ENCODE results near the gene GLYATL1. TPM values are rescaled to one million over a fixed set of nuclear protein-coding genes. Genes with fewer than 3 reads are reported as not detected.

The GLYATL1 gene
- total RNA-seq, 2 experiments from 2014 or later = not detected

DNA sequence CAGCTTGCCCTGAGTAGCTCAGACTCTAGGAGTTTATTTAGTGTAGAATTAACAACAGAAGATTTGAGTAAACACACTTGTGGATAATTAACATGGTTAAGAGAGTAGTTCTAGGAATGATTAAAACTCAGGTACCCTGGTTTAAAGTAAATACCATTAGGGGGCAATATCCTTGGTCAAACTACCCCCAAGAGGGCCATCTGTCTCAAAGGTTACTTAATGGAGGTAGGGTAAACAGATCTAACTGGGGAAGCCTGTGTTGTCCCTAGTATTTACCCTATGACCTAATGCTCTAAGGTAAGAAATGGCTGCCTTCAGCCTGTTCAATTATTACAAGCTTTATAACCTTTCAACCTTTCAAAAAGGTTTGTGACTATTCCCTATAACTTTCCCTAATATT, 10.6 kb upstream of the GLYATL1 start:
- DNase-seq = no peak
- Mint-ChIP-seq H3K4me1 (ENCODE audit: low read depth) (peaks cover 3% of the 10 kb centered on the region), H3K27me3 (ENCODE audit: low read depth) (no peaks in the 10 kb centered on the region), H3K36me3 (ENCODE audit: low read depth) (no peaks in the 10 kb centered on the region), H3K27ac (no peak overlapping the region), H3K9me3 (ENCODE audit: insufficient read depth) (no peaks in the 10 kb centered on the region), H3K4me3 (no peak overlapping the region)
- POLR2A ChIA-PET = no interaction called here
- CTCF ChIA-PET = interaction anchor here (1.1 to 2.2 kb wide), 4 partner anchors 10 to 208 kb away, joined by 3 to 5 read pairs (median 4); no protein-coding TSS in a partner anchor
- no peak for ATAC-seq

DNA sequence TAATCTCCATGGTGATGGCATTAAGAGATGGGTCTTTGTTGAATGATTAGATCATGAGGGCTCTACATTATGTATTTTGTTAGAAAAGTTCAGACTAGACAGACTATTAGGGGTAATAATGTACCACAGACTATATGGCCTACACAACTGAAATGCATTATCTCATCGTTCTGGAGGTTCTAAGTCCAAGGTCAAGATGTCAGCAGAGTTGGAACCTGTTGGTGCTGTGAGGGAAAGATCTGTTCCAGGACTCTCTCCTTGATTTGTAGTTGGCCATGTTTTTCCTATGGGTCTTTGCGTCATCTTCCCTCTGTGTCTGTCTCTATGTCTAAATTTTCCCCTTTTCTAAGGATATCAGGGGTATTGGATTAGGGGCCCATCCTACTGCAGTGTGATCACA, 8.4 kb upstream of the GLYATL1 start:
- no peak overlapping the region for H3K27ac Mint-ChIP-seq
- H3K27me3 Mint-ChIP-seq (ENCODE audit: low read depth) = no peaks in the 10 kb centered on the region
- CTCF ChIA-PET = interaction anchor here (0.7 kb wide), 1 partner anchor 142 kb away, joined by 4 read pairs; no protein-coding TSS in a partner anchor
- peaks cover 3% of the 10 kb centered on the region for H3K4me1 Mint-ChIP-seq (ENCODE audit: low read depth)
- no peak for DNase-seq
- no peak overlapping the region for H3K4me3 Mint-ChIP-seq
- POLR2A ChIA-PET = no interaction called here
- no peaks in the 10 kb centered on the region for H3K36me3 Mint-ChIP-seq (ENCODE audit: low read depth)
- no peak for ATAC-seq
- H3K9me3 Mint-ChIP-seq (ENCODE audit: insufficient read depth) = no peaks in the 10 kb centered on the region

DNA sequence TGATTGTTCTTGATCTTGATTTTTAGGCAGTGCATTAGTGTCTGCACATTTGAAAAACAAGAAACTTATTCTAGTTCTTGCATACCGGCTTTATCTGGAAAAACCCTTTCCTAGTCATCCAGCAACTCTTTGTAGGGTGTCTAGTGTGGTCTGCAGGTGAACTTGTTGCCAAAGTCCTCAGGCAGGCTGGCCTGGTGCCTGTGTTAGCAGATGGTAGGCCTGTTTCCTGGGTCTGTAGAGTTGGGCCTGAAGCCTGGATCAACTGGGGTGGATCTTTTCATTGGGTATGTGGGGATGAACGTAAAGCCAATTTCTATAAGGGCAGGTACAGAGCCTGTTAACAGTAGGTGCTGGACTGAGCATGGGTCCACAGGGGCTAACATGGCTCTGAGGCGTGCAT, 5.6 kb upstream of the GLYATL1 start:
- CTCF ChIA-PET = no interaction called here
- DNase-seq (no peak), ATAC-seq (no peak)
- Mint-ChIP-seq H3K27ac (no peak overlapping the region), H3K36me3 (ENCODE audit: low read depth) (no peaks in the 10 kb centered on the region), H3K9me3 (ENCODE audit: insufficient read depth) (no peaks in the 10 kb centered on the region), H3K4me1 (ENCODE audit: low read depth) (no peaks in the 10 kb centered on the region), H3K4me3 (no peak overlapping the region), H3K27me3 (ENCODE audit: low read depth) (no peaks in the 10 kb centered on the region)
- POLR2A ChIA-PET = no interaction called here

- Mint-ChIP-seq H3K27ac (no peak overlapping the region), H3K9me3 (ENCODE audit: insufficient read depth) (no peaks in the 10 kb centered on the region), H3K4me1 (ENCODE audit: low read depth) (no peaks in the 10 kb centered on the region), H3K36me3 (ENCODE audit: low read depth) (no peaks in the 10 kb centered on the region), H3K4me3 (no peak overlapping the region), H3K27me3 (ENCODE audit: low read depth) (no peaks in the 10 kb centered on the region)
- DNase-seq (no peak), ATAC-seq (no peak)
- CTCF ChIA-PET = no interaction called here
- POLR2A ChIA-PET = no interaction called here
Observed at GRCh38 chr11:58934945-58935513, 4.3 kb upstream of the GLYATL1 start.

GRCh38 chr11:58938398-58938797, 890 bp upstream of the GLYATL1 start:
- DNase-seq = no peak
- Mint-ChIP-seq H3K36me3 (ENCODE audit: low read depth) (no peaks in the 10 kb centered on the region), H3K4me3 (no peak overlapping the region), H3K27me3 (ENCODE audit: low read depth) (peaks cover 2% of the 10 kb centered on the region), H3K9me3 (ENCODE audit: insufficient read depth) (no peaks in the 10 kb centered on the region), H3K27ac (no peak overlapping the region), H3K4me1 (ENCODE audit: low read depth) (no peaks in the 10 kb centered on the region)
- ChIA-PET CTCF (interaction anchor here (0.8 kb wide), 1 partner anchor 37 kb away, joined by 3 read pairs; no protein-coding TSS in a partner anchor), POLR2A (no interaction called here)
- ATAC-seq = no peak

- Mint-ChIP-seq H3K27me3 (ENCODE audit: low read depth) (peaks cover 2% of the 10 kb centered on the region), H3K4me3 (no peak overlapping the region), H3K4me1 (ENCODE audit: low read depth) (no peaks in the 10 kb centered on the region), H3K9me3 (ENCODE audit: insufficient read depth) (no peaks in the 10 kb centered on the region), H3K36me3 (ENCODE audit: low read depth) (no peaks in the 10 kb centered on the region), H3K27ac (no peak overlapping the region)
- ChIA-PET POLR2A (no interaction called here), CTCF (no interaction called here)
- DNase-seq (no peak), ATAC-seq (no peak)
Observed at GRCh38 chr11:58940028-58940427, 740 bp downstream of the GLYATL1 start.

- peaks cover 2% of the 10 kb centered on the region for H3K27me3 Mint-ChIP-seq (ENCODE audit: low read depth)
- CTCF ChIA-PET = no interaction called here
- no peaks in the 10 kb centered on the region for H3K4me1 Mint-ChIP-seq (ENCODE audit: low read depth)
- no peaks in the 10 kb centered on the region for H3K36me3 Mint-ChIP-seq (ENCODE audit: low read depth)
- no peak for ATAC-seq
- no peaks in the 10 kb centered on the region for H3K9me3 Mint-ChIP-seq (ENCODE audit: insufficient read depth)
- POLR2A ChIA-PET = no interaction called here
- H3K27ac Mint-ChIP-seq = no peak overlapping the region
- DNase-seq = no peak
- no peak overlapping the region for H3K4me3 Mint-ChIP-seq
Observed at GRCh38 chr11:58941838-58942237, 2.5 kb downstream of the GLYATL1 start.

GRCh38 chr11:58945663-58946062, 6.4 kb downstream of the GLYATL1 start:
- Mint-ChIP-seq H3K4me1 (ENCODE audit: low read depth) (no peaks in the 10 kb centered on the region), H3K4me3 (no peak overlapping the region), H3K27ac (no peak overlapping the region), H3K36me3 (ENCODE audit: low read depth) (no peaks in the 10 kb centered on the region), H3K27me3 (ENCODE audit: low read depth) (peaks cover 2% of the 10 kb centered on the region), H3K9me3 (ENCODE audit: insufficient read depth) (no peaks in the 10 kb centered on the region)
- ATAC-seq (no peak), DNase-seq (no peak)
- ChIA-PET CTCF (no interaction called here), POLR2A (interaction anchor here (0.6 kb wide), 1 partner anchor 370 kb away, joined by 3 read pairs; the partner anchor contains the start of gene LPXN)

DNA sequence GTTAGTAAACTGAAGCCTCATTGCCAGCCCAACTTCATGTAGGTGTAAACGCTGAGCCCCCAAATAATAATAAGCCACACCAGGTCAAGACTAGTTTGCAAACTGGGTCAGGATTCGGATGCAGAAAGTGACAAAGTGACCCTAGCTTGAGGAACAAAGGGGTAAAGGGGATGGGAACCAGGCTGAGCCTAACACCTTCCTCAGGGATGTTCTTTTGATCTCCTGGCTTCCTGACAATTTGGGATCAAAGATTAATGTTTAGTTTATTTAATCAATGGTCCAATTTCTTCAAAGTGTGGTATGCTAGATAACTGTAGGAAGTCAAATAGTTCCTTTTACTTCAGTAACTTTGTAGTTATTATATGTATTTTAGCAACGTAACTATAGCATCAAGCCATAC, 9.9 kb downstream of the GLYATL1 start:
- Mint-ChIP-seq H3K4me3 (no peak overlapping the region), H3K9me3 (ENCODE audit: insufficient read depth) (no peaks in the 10 kb centered on the region), H3K4me1 (ENCODE audit: low read depth) (no peaks in the 10 kb centered on the region), H3K27ac (no peak overlapping the region), H3K27me3 (ENCODE audit: low read depth) (peaks cover under 1% of the 10 kb centered on the region), H3K36me3 (ENCODE audit: low read depth) (no peaks in the 10 kb centered on the region)
- ChIA-PET POLR2A (no interaction called here), CTCF (interaction anchor here (0.9 kb wide), 1 partner anchor 109 kb away, joined by 3 read pairs; no protein-coding TSS in a partner anchor)
- ATAC-seq = no peak
- DNase-seq = no peak

DNA sequence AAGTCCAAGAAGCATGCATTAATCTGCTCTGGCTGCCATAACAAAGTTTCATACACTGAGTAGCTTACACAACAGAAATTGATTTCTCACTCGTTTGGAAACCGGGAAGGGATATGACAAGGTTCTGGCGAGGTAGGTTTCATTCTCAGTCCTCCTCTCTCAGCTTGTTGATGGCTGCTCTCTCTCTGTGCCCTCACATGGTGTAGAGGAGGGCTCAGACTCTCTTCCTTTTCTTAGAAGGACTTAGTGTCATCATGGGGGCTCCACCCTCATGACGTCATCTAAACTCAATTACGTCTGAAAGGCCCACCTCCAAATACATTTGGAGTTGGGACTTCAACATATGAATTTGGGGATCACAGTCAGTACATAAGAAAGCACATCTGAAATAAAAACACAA, 18.6 kb downstream of the GLYATL1 start:
- H3K27ac Mint-ChIP-seq = no peak overlapping the region
- DNase-seq = no peak
- no peak overlapping the region for H3K4me3 Mint-ChIP-seq
- H3K9me3 Mint-ChIP-seq (ENCODE audit: insufficient read depth) = no peaks in the 10 kb centered on the region
- POLR2A ChIA-PET = no interaction called here
- ATAC-seq = no peak
- no peaks in the 10 kb centered on the region for H3K4me1 Mint-ChIP-seq (ENCODE audit: low read depth)
- CTCF ChIA-PET = interaction anchor here (1.0 to 1.4 kb wide), 3 partner anchors 28 to 178 kb away, joined by 3 to 4 read pairs (median 3); no protein-coding TSS in a partner anchor
- peaks cover 7% of the 10 kb centered on the region for H3K27me3 Mint-ChIP-seq (ENCODE audit: low read depth)
- no peaks in the 10 kb centered on the region for H3K36me3 Mint-ChIP-seq (ENCODE audit: low read depth)

DNA sequence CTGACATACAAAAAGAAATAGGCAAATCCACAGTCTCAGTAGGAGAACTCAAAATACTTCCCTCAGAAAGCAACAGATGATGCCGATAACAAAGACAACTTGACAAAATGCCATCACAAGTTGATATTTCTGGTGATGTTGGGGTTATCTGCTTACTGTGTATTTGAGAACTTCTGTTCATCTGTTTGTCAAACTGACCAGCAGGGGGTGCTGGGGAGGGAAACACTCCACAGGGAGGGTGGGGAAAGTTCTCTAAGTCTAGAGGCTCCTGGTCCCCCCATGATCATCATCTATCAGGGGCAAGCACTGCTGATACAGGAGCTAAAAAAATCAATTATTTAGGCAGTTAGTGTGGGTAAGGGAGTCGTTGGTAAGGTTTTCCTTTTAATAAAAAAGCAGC, 19.2 kb downstream of the GLYATL1 start:
- no peaks in the 10 kb centered on the region for H3K9me3 Mint-ChIP-seq (ENCODE audit: insufficient read depth)
- CTCF ChIA-PET = interaction anchor here (0.8 to 1.4 kb wide), 4 partner anchors 29 to 182 kb away, joined by 3 to 5 read pairs (median 4); no protein-coding TSS in a partner anchor
- no peak overlapping the region for H3K4me3 Mint-ChIP-seq
- no peaks in the 10 kb centered on the region for H3K4me1 Mint-ChIP-seq (ENCODE audit: low read depth)
- peaks cover 7% of the 10 kb centered on the region for H3K27me3 Mint-ChIP-seq (ENCODE audit: low read depth)
- no peak overlapping the region for H3K27ac Mint-ChIP-seq
- peak; percentile 51 for DNase-seq
- POLR2A ChIA-PET = no interaction called here
- no peaks in the 10 kb centered on the region for H3K36me3 Mint-ChIP-seq (ENCODE audit: low read depth)
- ATAC-seq = peak; percentile 36

GRCh38 chr11:58963551-58964104, 24.3 kb downstream of the GLYATL1 start:
- DNase-seq (no peak), ATAC-seq (no peak)
- peaks cover 3% of the 10 kb centered on the region for H3K27me3 Mint-ChIP-seq (ENCODE audit: low read depth)
- no peaks in the 10 kb centered on the region for H3K36me3 Mint-ChIP-seq (ENCODE audit: low read depth)
- no peak overlapping the region for H3K4me3 Mint-ChIP-seq
- CTCF ChIA-PET = no interaction called here
- H3K27ac Mint-ChIP-seq = no peak overlapping the region
- no peaks in the 10 kb centered on the region for H3K9me3 Mint-ChIP-seq (ENCODE audit: insufficient read depth)
- no peaks in the 10 kb centered on the region for H3K4me1 Mint-ChIP-seq (ENCODE audit: low read depth)
- POLR2A ChIA-PET = no interaction called here

Measured in activated CD8-positive, alpha-beta T cell treated with anti-CD3 and anti-CD28 coated beads, Interleukin-2, amount 10 ng/mL, durations not matched to agents 7 days and 5 days (primary cell).